H9 (cell line): ENCODE measurements around the gene WNT9A. TPM values are rescaled to one million over a fixed set of nuclear protein-coding genes. Genes with fewer than 3 reads are reported as not detected.

Experiments used
- DNase-seq: peaks from one replicate; pipeline ENCODE4 v3.0.0-alpha.2; 2017
- H2AFZ ChIP-seq: one replicate; pipeline ENCODE4 v1.6.1; 2013; ENCODE audit warnings: mild to moderate bottlenecking, low read length, control low read depth, moderate library complexity
- H2AK5ac ChIP-seq: 2 replicates; pipeline ENCODE4 v1.6.1; 2013; ENCODE audit warnings: low read length, control low read depth, mixed read lengths; ENCODE audit not compliant: insufficient read length
- H2BK120ac ChIP-seq: one replicate; pipeline ENCODE4 v1.6.1; 2013; ENCODE audit warnings: low read depth, mild to moderate bottlenecking, low read length, control low read depth, inconsistent platforms; ENCODE audit not compliant: poor library complexity, severe bottlenecking
- H2BK12ac ChIP-seq: 2 replicates; pipeline ENCODE4 v1.6.1; 2013; ENCODE audit warnings: low read length, control low read depth, mixed read lengths, low read depth; ENCODE audit not compliant: insufficient read length
- H2BK15ac ChIP-seq: 2 replicates; pipeline ENCODE4 v1.6.1; 2013; ENCODE audit warnings: low read depth, low read length, control low read depth
- H2BK20ac ChIP-seq: one replicate; pipeline ENCODE4 v1.6.1; 2013; ENCODE audit warnings: low read depth, mild to moderate bottlenecking, low read length, control low read depth, inconsistent platforms; ENCODE audit not compliant: poor library complexity, severe bottlenecking
- H2BK5ac ChIP-seq: 2 replicates; pipeline ENCODE4 v1.6.1; 2013; ENCODE audit warnings: low read length, control low read depth, mixed read lengths; ENCODE audit not compliant: insufficient read length
- H3K14ac ChIP-seq: 2 replicates; pipeline ENCODE4 v1.6.1; 2013; ENCODE audit warnings: low read length, control low read depth; ENCODE audit not compliant: insufficient read depth
- H3K18ac ChIP-seq: 2 replicates; pipeline ENCODE4 v1.6.1; 2013; ENCODE audit warnings: low read depth, mild to moderate bottlenecking, mixed read lengths, low read length, control low read depth; ENCODE audit not compliant: insufficient read length
- H3K23ac ChIP-seq: 2 replicates; pipeline ENCODE4 v1.6.1; 2013; ENCODE audit warnings: low read length, control low read depth, mixed read lengths, low read depth; ENCODE audit not compliant: insufficient read length
- H3K23me2 ChIP-seq: 2 replicates; pipeline ENCODE4 v1.6.1; 2013; ENCODE audit warnings: low read depth, mild to moderate bottlenecking, mixed read lengths, low read length, control low read depth; ENCODE audit not compliant: insufficient read length, poor library complexity, severe bottlenecking
- H3K27ac ChIP-seq: 2 replicates; pipeline ENCODE4 v1.5.1; 2013; ENCODE audit warnings: low read length, control low read depth, mixed read lengths, low read depth; ENCODE audit not compliant: insufficient read length
- H3K27me3 ChIP-seq: 2 replicates; pipeline ENCODE4 v1.6.1; 2013; ENCODE audit warnings: low read length, control low read depth, inconsistent platforms; ENCODE audit not compliant: insufficient read depth
- H3K4ac ChIP-seq: 2 replicates; pipeline ENCODE4 v1.6.1; 2013; ENCODE audit warnings: low read depth, mild to moderate bottlenecking, control low read depth, inconsistent platforms, low read length, moderate library complexity
- H3K4me1 ChIP-seq: 2 replicates; pipeline ENCODE4 v1.6.1; 2013; ENCODE audit warnings: low read length, control low read depth, inconsistent platforms; ENCODE audit not compliant: insufficient read depth
- H3K4me2 ChIP-seq: 2 replicates; pipeline ENCODE4 v1.6.1; 2013; ENCODE audit warnings: low read length, control low read depth, mixed read lengths; ENCODE audit not compliant: insufficient read length, insufficient read depth
- H3K56ac ChIP-seq: 2 replicates; pipeline ENCODE4 v1.6.1; 2013; ENCODE audit warnings: low read depth, mild to moderate bottlenecking, mixed read lengths, low read length, control low read depth; ENCODE audit not compliant: insufficient read length
- H3K79me1 ChIP-seq: 2 replicates; pipeline ENCODE4 v1.6.1; 2013; ENCODE audit warnings: low read depth, mild to moderate bottlenecking, moderate library complexity, low read length, control low read depth, inconsistent platforms; ENCODE audit not compliant: insufficient read depth, poor library complexity, severe bottlenecking
- H3K79me2 ChIP-seq: 2 replicates; pipeline ENCODE4 v1.6.1; 2013; ENCODE audit warnings: low read length, control low read depth, inconsistent platforms; ENCODE audit not compliant: insufficient read depth
- H3K9ac ChIP-seq: 2 replicates; pipeline ENCODE4 v1.6.1; 2013; ENCODE audit warnings: low read length, control low read depth, mixed read lengths; ENCODE audit not compliant: insufficient read length; ENCODE audit errors: extremely low read depth
- H3K9me3 ChIP-seq: one replicate; pipeline ENCODE4 v1.6.1; 2013; ENCODE audit warnings: low read depth, low read length, inconsistent platforms; ENCODE audit not compliant: control insufficient read depth
- H3T11ph ChIP-seq: one replicate; pipeline ENCODE4 v1.6.1; 2013; ENCODE audit warnings: mild to moderate bottlenecking, low read length, control low read depth, inconsistent platforms
- H4K20me1 ChIP-seq: one replicate; pipeline ENCODE4 v1.6.1; 2013; ENCODE audit not compliant: control insufficient read depth, insufficient read length, insufficient read depth
- H4K5ac ChIP-seq: 2 replicates; pipeline ENCODE4 v1.6.1; 2013; ENCODE audit warnings: low read depth, mild to moderate bottlenecking, mixed read lengths, low read length, control low read depth; ENCODE audit not compliant: insufficient read length
- H4K8ac ChIP-seq: replicated peaks from 2 replicates; pipeline ENCODE4 v1.6.1; 2013; ENCODE audit warnings: low read length, control low read depth, mixed read lengths, low read depth; ENCODE audit not compliant: insufficient read length
- H4K91ac ChIP-seq: 2 replicates; pipeline ENCODE4 v1.6.1; 2013; ENCODE audit warnings: low read depth, mild to moderate bottlenecking, moderate library complexity, mixed read lengths, low read length, control low read depth; ENCODE audit not compliant: insufficient read length
- H3K27ac Mint-ChIP-seq, 3 experiments: 2 replicates in 2 of 3; 3 replicates in 1 of 3; pipeline ENCODE4 v1.8.0; 2020 to 2021; ENCODE audit warnings: mixed read lengths in 3 of 3, mild to moderate bottlenecking in 1 of 3, moderate library complexity in 1 of 3
- H3K27me3 Mint-ChIP-seq: 2 replicates; pipeline ENCODE4 v1.8.0; 2021; ENCODE audit warnings: low read depth, mild to moderate bottlenecking, moderate library complexity, mixed read lengths
- H3K36me3 Mint-ChIP-seq, 3 experiments: 2 replicates in 2 of 3; 3 replicates in 1 of 3; pipeline ENCODE4 v1.8.0; 2020 to 2021; ENCODE audit warnings: low read depth in 3 of 3, mixed read lengths in 3 of 3; ENCODE audit not compliant: insufficient read depth in 1 of 3
- H3K4me1 Mint-ChIP-seq, 2 experiments: 2 replicates each; pipeline ENCODE4 v1.8.0; 2020; ENCODE audit warnings: mixed read lengths in 2 of 2
- H3K4me3 Mint-ChIP-seq, 2 experiments: 2 replicates in 1 of 2; 3 replicates in 1 of 2; pipeline ENCODE4 v1.8.0; 2020 to 2021; ENCODE audit warnings: mild to moderate bottlenecking in 2 of 2, mixed read lengths in 2 of 2, moderate library complexity in 1 of 2
- H3K9me3 Mint-ChIP-seq, 2 experiments: 2 replicates in 1 of 2; 3 replicates in 1 of 2; pipeline ENCODE4 v1.8.0; 2020; ENCODE audit warnings: mild to moderate bottlenecking in 2 of 2, mixed read lengths in 2 of 2, moderate library complexity in 1 of 2
- WGBS: extraction: QIAGEN DNeasy Blood & Tissue Kit; methylation state at CpG from one replicate; pipeline ENCODE4 v1.1.7; 2013; ENCODE audit warnings: missing lambda C conversion rate, low lambda C conversion rate, mixed read lengths; ENCODE audit not compliant: insufficient read length; ENCODE audit errors: extremely low coverage; 5-methylcytosine and 5-hydroxymethylcytosine counted together
- total RNA-seq: library from RNA; stranded (reverse); gene quantifications from 2 replicates; pipeline ENCODE4 v1.2.1, GENCODE V29; 2021
- TF ChIP-seq, protein P1 (sequence below): fragments of 200-600 bp; sonication (generic); conservative IDR thresholded peaks from 3 replicates; pipeline ENCODE4 v1.8.0; 2021; ENCODE audit warnings: antibody characterized with exemption, mild to moderate bottlenecking

WNT9A gene
- total RNA-seq, 1 experiment from 2014 or later: 0.77 TPM

- Histone ChIP-seq H2BK5ac (no peak overlapping the region), H2AFZ (no peak overlapping the region), H3K4ac (no peak overlapping the region), H3T11ph (no peak overlapping the region), H3K4me1 (no peaks in the 10 kb centered on the region), H3K14ac (no peak overlapping the region), H4K20me1 (no peaks in the 10 kb centered on the region), H3K23ac (no peak overlapping the region), H2BK15ac (no peak overlapping the region), H3K23me2 (no peaks in the 10 kb centered on the region), H2AK5ac (no peak overlapping the region), H4K91ac (no peak overlapping the region), H2BK120ac (no peak overlapping the region), H3K79me1 (no peaks in the 10 kb centered on the region), H3K9me3 (no peaks in the 10 kb centered on the region), H3K27me3 (no peaks in the 10 kb centered on the region), H3K4me2 (no peak overlapping the region), H3K27ac (no peak overlapping the region), H4K8ac (no peak overlapping the region), H3K9ac (no peak overlapping the region), H3K79me2 (no peaks in the 10 kb centered on the region), H2BK12ac (no peak overlapping the region), H3K56ac (no peak overlapping the region), H4K5ac (no peak overlapping the region), H3K18ac (no peak overlapping the region), H2BK20ac (no peak overlapping the region)
- no peaks in the 10 kb centered on the region; a peak in 1 of 7 replicates for H3K36me3 Mint-ChIP-seq
- TF ChIP-seq, protein P1, sequence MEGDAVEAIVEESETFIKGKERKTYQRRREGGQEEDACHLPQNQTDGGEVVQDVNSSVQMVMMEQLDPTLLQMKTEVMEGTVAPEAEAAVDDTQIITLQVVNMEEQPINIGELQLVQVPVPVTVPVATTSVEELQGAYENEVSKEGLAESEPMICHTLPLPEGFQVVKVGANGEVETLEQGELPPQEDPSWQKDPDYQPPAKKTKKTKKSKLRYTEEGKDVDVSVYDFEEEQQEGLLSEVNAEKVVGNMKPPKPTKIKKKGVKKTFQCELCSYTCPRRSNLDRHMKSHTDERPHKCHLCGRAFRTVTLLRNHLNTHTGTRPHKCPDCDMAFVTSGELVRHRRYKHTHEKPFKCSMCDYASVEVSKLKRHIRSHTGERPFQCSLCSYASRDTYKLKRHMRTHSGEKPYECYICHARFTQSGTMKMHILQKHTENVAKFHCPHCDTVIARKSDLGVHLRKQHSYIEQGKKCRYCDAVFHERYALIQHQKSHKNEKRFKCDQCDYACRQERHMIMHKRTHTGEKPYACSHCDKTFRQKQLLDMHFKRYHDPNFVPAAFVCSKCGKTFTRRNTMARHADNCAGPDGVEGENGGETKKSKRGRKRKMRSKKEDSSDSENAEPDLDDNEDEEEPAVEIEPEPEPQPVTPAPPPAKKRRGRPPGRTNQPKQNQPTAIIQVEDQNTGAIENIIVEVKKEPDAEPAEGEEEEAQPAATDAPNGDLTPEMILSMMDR: no peak
- no peak overlapping the region for H3K4me3 Mint-ChIP-seq
- H3K27ac Mint-ChIP-seq: peak overlapping the region in 2 of 3 experiments; percentile 46 to 69; a peak in 2 of 7 replicates
- peak; percentile 26 for DNase-seq
- WGBS: no CpG with 5 or more reads among the region's 18 CpGs
- H3K9me3 Mint-ChIP-seq: no peaks in the 10 kb centered on the region
- H3K27me3 Mint-ChIP-seq: no peaks in the 10 kb centered on the region
- H3K4me1 Mint-ChIP-seq: peaks cover 0 to 14% of the 10 kb centered on the region in 2 experiments; a peak in 2 of 4 replicates
Observed at GRCh38 chr1:227899820-227900449, 47.8 kb downstream of the WNT9A start.
